Stimulated activated CD4-positive, alpha-beta T cell treated with anti-CD3 and anti-CD28 coated beads, TNF-alpha, amount 100 ng/mL, for 24 hours (primary cell): ENCODE results near the gene MSMP.

Experiments used
- DNase-seq, 3 experiments: peaks; one replicate each; pipeline ENCODE4 v3.0.0-alpha.2; 2020; ENCODE audit warnings: low read depth in 3 of 3

The MSMP gene

GRCh38 chr9:35754264-35754663 lies at the start of gene MSMP:
MSMP (minus strand) TSS chr9:35754276; CDS start chr9:35754129, 147 bp downstream.
- DNase-seq: no peak

GRCh38 chr9:35801328-35802128 lies 47.5 kb upstream of the MSMP start:
- DNase-seq: no peak

GRCh38 chr9:35800530-35800929 lies 46.5 kb upstream of the MSMP start:
- no peak for DNase-seq

GRCh38 chr9:35798658-35799374 lies 44.7 kb upstream of the MSMP start:
- DNase-seq: peak; percentile 22 to 44 (median 41)

- no peak for DNase-seq
Measured at GRCh38 chr9:35797311-35798109, 43.4 kb upstream of the MSMP start.

- DNase-seq: no peak
Measured at GRCh38 chr9:35795695-35796094, 41.6 kb upstream of the MSMP start.

GRCh38 chr9:35793461-35793860 lies 39.4 kb upstream of the MSMP start:
- no peak for DNase-seq

GRCh38 chr9:35792826-35793225 lies 38.8 kb upstream of the MSMP start:
- DNase-seq: no peak

GRCh38 chr9:35792024-35792813 lies 38.1 kb upstream of the MSMP start:
- no peak for DNase-seq

- no peak for DNase-seq
Measured at GRCh38 chr9:35791297-35791921, 37.3 kb upstream of the MSMP start, which contains the start of gene NPR2. NPR2 (plus strand) TSS chr9:35791591; CDS start chr9:35792409, 818 bp downstream.

GRCh38 chr9:35790385-35791296 lies 36.6 kb upstream of the MSMP start:
- DNase-seq: peak; percentile 18 to 34 (median 34)

- no peak for DNase-seq
Measured at GRCh38 chr9:35790025-35790384, 35.9 kb upstream of the MSMP start.

- DNase-seq: no peak
Measured at GRCh38 chr9:35789541-35789940, 35.5 kb upstream of the MSMP start.

- no peak for DNase-seq
Measured at GRCh38 chr9:35783418-35783817, 29.3 kb upstream of the MSMP start.

- DNase-seq: no peak
Measured at GRCh38 chr9:35781066-35781465, 27.0 kb upstream of the MSMP start.

GRCh38 chr9:35778496-35778895 lies 24.4 kb upstream of the MSMP start:
- no peak for DNase-seq

GRCh38 chr9:35776018-35776417 lies 21.9 kb upstream of the MSMP start:
- no peak for DNase-seq

- DNase-seq: no peak
Measured at GRCh38 chr9:35774907-35775635, 21.0 kb upstream of the MSMP start.

GRCh38 chr9:35771943-35772342 lies 17.9 kb upstream of the MSMP start:
- no peak for DNase-seq
